SW480 (cell line): ENCODE data around the gene MLST8.

Experiments
- DNase-seq: peaks from one replicate; pipeline ENCODE4 v3.0.0-alpha.2; 2016; ENCODE audit warnings: low spot score

Gene MLST8

DNA sequence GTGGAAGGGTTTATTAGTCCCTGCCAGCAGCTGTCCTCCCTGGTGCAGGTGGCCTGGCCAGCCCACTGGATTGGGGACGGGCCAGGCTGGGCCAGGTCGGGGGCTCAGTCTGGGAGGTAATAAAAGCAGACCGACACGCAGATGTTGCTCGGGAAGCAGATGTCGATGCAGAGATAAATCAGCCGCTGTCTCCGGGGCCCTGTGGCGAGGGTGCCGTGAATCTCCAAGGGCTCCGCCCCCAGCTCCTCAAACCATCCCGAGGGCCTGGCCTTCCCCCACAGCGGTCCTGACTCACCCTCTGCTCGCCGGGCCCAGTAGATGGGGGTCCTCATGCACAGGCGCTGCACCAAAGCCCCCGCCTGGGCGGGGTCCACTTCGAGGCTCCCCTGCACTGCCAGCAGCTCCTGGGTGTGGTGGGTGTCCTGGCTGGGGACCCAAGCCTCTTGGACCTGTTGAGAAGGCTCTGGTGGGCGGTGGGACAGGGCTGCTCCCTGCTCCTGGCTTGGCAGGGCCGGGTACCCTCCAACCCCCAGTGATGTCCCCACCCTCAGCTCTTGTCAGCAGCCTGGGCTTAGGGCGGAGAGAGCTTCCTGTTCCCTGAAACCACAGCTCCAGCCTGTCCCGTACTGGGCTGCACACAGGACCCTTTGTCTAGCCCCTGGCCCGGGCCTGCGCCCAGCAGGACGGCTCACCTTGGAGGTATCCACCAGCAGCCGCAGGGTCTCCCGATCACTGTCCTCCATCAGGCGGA, 4.2 kb downstream of the MLST8 start:
- no peak for DNase-seq

DNA sequence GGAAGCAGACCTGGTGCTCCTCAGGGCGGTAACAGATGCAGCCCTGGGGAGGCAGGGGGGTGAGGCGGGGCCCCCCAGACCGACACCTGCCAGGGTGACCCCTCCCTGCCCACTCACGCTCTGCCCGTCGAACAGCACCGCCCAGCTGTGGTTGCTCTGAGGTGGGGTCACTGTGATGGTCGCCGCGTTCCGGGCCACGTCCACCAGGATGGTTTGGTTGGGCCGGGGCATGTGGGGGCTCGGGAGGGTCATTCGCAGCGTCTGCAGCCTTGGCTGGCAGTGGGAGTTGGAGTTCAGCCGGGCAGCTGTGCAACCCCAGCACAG, 4.7 kb downstream of the MLST8 start:
- no peak for DNase-seq

GRCh38 chr16:2210386-2211365, 5.4 kb downstream of the MLST8 start, which contains the start of gene BRICD5:
Gene BRICD5, minus strand, starts transcription at chr16:2210863. Its CDS starts 30 bp downstream, at chr16:2210833.
- DNase-seq, result no peak

GRCh38 chr16:2211923-2212347, 6.7 kb downstream of the MLST8 start:
- no peak for DNase-seq

DNA sequence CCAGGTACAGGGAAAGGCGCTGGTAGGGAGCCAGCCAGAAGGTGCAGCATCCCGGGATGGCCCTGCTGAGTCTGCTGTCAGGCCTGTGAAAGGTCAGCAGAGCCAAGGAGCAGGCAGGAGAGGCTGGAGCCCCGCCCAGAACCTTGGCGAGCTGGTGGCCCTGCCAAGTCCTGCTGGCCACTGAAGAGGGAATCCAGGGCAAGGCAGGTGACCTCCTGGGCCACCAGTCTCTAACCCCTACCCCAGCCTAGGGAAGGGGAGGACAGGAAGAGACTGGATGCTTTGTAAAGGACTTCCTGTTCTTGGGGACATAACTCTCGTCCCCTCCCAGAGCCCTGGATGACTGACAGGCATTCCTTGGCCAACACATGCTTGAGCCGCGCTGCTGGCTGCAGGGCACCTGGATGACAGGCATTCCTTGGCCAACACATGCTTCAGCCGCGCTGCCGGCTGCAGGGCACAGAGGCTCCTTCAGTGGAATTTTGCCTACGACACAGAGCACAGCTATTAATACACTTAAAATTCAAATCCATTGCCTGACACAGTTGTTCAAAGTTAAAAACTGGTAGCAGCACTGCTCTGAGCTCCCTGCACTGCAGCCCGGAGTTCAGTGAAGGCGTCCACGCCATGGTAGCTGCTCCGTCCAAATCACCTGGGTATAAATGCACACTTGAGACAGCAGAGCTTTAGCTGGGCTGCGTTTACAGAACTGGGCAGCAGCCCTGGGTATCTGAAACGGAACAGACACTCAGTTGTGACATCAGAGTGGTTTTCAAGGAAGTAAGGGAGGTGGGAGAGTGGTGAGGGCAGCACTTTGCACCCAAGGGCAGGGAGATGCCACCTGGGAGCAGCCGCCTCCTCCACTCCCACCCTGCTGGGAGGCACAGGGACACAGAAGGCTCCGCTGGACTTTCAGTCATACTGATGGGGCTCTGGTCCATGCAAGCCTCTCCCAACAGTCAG, 7.4 kb downstream of the MLST8 start:
- no peak for DNase-seq

GRCh38 chr16:2213817-2214718, 8.8 kb downstream of the MLST8 start:
- DNase-seq, result no peak

GRCh38 chr16:2214719-2214968, 9.4 kb downstream of the MLST8 start, which contains the start of gene PGP:
Gene PGP, minus strand, starts transcription at chr16:2214840. Its CDS starts 63 bp downstream, at chr16:2214777.
- no peak for DNase-seq

- no peak for DNase-seq
These were observed 11.1 kb downstream of the MLST8 start for GRCh38 chr16:2216330-2216729.

DNA sequence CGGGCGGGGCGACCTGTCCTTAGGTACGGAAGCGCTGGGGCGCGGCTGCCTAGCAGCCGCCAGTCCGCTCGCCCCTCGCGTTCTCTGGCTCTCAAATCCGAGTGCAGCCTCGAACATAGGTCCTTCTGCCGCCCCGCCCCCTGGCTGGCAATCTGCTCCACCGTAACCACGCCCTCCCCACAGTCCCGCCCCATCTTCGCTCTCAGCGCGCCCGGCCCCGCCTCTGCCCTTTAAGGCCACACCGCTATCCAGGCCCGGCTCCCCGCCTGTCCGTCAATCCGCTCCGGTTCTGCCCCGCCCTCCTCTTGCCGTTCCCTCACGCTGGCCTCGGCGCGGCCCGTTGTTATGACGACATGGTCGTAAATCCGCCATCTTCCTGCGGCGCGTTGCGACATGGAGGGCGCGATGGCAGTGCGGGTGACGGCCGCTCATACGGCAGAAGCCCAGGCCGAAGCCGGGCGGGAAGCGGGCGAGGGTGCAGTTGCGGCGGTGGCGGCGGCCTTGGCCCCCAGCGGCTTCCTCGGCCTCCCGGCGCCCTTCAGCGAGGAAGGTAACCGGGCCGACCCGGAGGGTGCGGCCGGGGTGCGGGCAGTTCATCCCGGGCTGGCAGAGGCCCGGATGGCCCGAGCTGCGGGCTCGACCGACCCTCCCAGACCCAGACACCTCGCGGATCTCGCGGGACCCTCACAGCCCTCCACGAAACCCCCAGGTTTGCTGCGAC, 18.1 kb downstream of the MLST8 start, which contains the start of gene E4F1:
Gene E4F1 (plus strand): TSS at position 371 of the 721 bp plus-strand sequence. CDS start 23 bp downstream, at position 394.
- peak; percentile 99 for DNase-seq

DNA sequence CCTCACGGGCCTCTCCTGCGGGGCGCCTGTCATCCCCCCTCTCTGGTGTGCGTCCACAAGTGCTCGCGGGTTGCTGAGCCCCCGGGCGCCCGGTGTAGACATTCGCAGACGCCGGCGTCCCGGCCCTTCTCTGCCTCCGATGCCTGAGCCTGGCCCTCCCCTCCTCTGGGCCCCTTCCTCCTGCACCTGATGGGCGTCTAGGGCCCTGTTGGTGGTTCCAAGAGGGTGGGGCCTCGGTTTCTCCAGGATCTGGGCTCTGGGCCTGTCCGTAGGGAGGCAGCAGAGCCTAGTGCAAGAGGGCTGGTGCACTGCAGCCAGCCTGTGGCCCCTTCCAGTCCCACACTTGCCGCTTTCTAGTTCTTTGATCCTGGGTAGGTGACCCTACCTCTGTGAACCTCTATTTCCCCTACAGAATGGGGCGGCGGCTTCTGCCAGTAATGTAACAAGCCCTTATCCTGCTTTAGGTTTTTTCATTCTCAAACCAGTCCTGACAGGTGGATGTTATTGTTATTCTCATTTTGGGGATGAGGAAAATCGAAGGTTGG, 18.8 kb downstream of the MLST8 start:
- peak; percentile 64 for DNase-seq

DNA sequence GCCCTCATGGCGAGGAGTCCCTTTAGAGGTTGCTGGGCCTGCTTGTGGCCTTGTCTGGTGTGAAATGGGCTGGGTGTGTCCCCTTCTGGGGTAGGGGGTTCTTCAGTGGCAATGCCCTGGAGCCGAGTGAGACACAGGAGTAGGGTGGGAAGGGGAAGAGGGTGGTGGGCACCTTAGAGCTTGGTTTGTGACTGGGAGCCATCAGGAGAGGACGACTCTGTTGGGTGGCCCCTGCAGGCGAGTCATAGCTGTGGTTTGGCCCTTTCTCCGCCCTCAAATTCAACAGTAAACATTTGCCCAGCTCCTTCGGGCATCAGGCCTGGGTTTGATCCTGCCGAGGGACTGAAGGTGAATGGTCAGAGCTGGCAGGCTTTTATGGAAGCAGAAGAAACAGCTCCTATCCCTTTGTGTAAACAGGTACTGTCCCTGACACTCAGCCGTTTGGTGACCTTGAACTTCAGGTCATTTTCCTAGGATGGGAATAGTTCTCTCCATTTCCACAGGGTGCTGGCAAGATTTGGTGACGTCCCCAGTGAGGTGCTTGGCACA, 21.1 kb downstream of the MLST8 start:
- DNase-seq, result peak; percentile 36

DNA sequence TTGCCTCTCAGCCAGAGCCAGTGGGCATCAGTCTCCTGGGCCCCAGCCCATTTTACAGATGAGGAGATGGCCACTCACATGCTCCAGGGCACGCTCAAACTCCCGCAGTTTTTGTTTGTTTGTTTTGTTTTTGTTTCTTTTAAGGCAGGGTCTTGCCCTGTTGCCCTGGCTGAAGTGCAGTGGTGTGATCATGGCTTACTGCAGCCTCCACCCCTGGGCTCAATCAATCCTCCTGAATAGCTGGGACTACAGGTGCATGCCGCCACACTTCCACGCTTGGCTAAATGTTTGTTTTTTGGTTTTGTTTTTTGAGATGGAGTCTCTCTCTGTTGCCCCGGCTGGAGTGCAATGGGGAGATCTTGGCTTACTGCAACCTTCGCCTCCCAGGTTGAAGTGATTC, 21.7 kb downstream of the MLST8 start:
- DNase-seq, result no peak

- no peak for DNase-seq
These were observed 23.0 kb downstream of the MLST8 start for GRCh38 chr16:2228161-2228824.

DNA sequence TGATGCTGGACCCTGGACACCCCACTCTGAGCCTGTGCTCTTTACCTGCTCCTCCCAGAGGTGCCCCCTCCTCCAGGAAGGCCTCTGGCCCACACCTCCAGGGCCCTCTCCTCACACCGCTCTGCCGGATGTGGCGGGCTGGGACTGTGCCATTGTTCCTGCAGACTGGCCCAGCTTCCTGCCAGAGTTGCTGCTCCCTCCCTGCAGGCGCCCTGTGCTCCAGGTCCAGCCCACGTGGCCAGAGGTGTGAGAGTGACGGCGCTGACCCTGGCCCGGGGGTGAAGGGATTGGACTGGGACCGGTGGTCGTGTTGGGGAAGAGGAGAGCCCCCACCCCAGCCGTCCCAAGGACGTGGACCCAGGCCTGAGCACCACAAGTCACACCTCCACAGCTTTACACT, 23.8 kb downstream of the MLST8 start:
- no peak for DNase-seq

GRCh38 chr16:2229632-2230250, 24.5 kb downstream of the MLST8 start:
- DNase-seq, result no peak

DNA sequence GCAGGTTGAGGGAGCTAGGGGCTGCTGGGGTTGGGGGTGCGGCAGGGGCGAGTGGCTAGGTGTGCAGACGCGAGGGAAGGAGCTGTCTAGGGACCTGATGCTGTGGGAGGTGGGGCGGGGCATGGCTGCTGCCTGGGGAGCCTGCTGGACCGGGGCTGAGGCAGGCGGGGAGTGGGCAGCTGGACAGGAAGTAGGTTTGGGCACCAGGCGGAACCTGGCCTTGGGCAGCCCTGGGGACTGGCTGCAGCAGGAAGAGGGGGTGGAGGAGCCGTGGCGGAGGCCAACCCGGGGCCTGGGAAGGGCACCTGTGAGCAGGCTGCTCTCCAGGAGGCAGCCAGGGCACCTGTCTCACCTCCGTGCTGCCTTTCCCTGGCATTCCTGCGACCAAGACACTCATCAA, 25.1 kb downstream of the MLST8 start:
- DNase-seq, result no peak

- DNase-seq, result no peak
These were observed 26.0 kb downstream of the MLST8 start for GRCh38 chr16:2231016-2231931.
